Kidney (tissue), 14 donors: ENCODE measurements around the gene TTC28. TPM values are rescaled to one million over a fixed set of nuclear protein-coding genes. Genes with fewer than 3 reads are reported as not detected.

Experiments used
- DNase-seq, 5 donors: peaks; one replicate each; pipeline ENCODE4 v3.0.0-alpha.2; 2013 to 2020
- FAIRE-seq: peaks from 2 replicates; lab custom pipeline; 2012; peaks lifted over from hg19 to GRCh38; lab: Jason Lieb, UNC
- H3K27ac ChIP-seq, 2 donors: one replicate each; pipeline ENCODE4 v1.7.0; 2013; ENCODE audit warnings: low read depth in 2 of 2, low read length in 2 of 2, inconsistent platforms in 1 of 2
- H3K27me3 ChIP-seq: one replicate; pipeline ENCODE4 v1.7.1; 2013; ENCODE audit warnings: low read length, inconsistent platforms; ENCODE audit not compliant: control insufficient read depth, insufficient read depth
- H3K36me3 ChIP-seq, 3 donors: one replicate each; pipeline versions ENCODE4 v1.7.0 to v1.7.1; 2013; ENCODE audit warnings: low read length in 3 of 3, control low read depth in 1 of 3, inconsistent platforms in 1 of 3; ENCODE audit not compliant: insufficient read depth in 3 of 3, control insufficient read depth in 2 of 3
- H3K4me1 ChIP-seq, 3 donors: one replicate each; pipeline versions ENCODE4 v1.7.0 to v1.7.1; 2013; ENCODE audit warnings: low read length in 3 of 3, inconsistent platforms in 1 of 3, low read depth in 1 of 3; ENCODE audit not compliant: control insufficient read depth in 2 of 3, insufficient read depth in 2 of 3
- H3K4me3 ChIP-seq, 3 donors: one replicate each; pipeline versions ENCODE4 v1.7.0 to v1.8.1; 2013; ENCODE audit warnings: low read length in 3 of 3, control low read depth in 1 of 3, inconsistent platforms in 1 of 3
- H3K9ac ChIP-seq, 3 donors: one replicate each; pipeline versions ENCODE4 v1.7.0 to v1.7.1; 2013; ENCODE audit warnings: low read length in 3 of 3, control low read depth in 1 of 3, inconsistent platforms in 1 of 3
- H3K9me3 ChIP-seq, 3 donors: one replicate each; pipeline versions ENCODE4 v1.7.0 to v1.7.1; 2013; ENCODE audit warnings: low read length in 3 of 3, control low read depth in 1 of 3, inconsistent platforms in 1 of 3; ENCODE audit not compliant: control insufficient read depth in 2 of 3, insufficient read depth in 1 of 3
- intact Hi-C: fragments of 100-400 bp; cut with DNase I; formaldehyde crosslinking; loops from one replicate; pipeline ENCODE4 v1.11.1; 2022
- polyA plus RNA-seq: library from polyadenylated mRNA; stranded (reverse); fragments of 350-450 nt; fragmentation: Illumina TruSeq; extraction: RNeasy Lipid Tissue Mini Kit (QIAGEN cat#74804); gene quantifications from one replicate; pipeline ENCODE4 v1.2.3, GENCODE V29; 2014; ENCODE audit warnings: low read depth, low replicate concordance; ENCODE audit not compliant: insufficient read depth
- total RNA-seq: library from RNA; stranded (reverse); fragmentation: NEBNext Ultra II Directional; extraction: Animal tissue kit (Norgen Biotek cat#: 25700); gene quantifications from one replicate; pipeline ENCODE4 v1.2.1, GENCODE V29; 2021
- TF ChIP-seq, protein P1 (sequence below): IDR thresholded peaks from 3 replicates; pipeline ENCODE4 v1.5.1; 2012; ENCODE audit warnings: mild to moderate bottlenecking, moderate library complexity, borderline replicate concordance; ENCODE audit not compliant: insufficient read depth; ENCODE audit errors: extremely low read depth
- donor health status: control.
- donor health status: control.
- donor health status: control.
- donor health status: control.
- donor health status: control.
- donor health status: DM: yes; HTN: yes; CAD: no.
- donor health status: Normal renal cell carcinoma (clear cell type).

Gene TTC28
- total and polyA plus RNA-seq, 2 donors from 2014 or later, result 3.5 to 40.2 TPM

DNA sequence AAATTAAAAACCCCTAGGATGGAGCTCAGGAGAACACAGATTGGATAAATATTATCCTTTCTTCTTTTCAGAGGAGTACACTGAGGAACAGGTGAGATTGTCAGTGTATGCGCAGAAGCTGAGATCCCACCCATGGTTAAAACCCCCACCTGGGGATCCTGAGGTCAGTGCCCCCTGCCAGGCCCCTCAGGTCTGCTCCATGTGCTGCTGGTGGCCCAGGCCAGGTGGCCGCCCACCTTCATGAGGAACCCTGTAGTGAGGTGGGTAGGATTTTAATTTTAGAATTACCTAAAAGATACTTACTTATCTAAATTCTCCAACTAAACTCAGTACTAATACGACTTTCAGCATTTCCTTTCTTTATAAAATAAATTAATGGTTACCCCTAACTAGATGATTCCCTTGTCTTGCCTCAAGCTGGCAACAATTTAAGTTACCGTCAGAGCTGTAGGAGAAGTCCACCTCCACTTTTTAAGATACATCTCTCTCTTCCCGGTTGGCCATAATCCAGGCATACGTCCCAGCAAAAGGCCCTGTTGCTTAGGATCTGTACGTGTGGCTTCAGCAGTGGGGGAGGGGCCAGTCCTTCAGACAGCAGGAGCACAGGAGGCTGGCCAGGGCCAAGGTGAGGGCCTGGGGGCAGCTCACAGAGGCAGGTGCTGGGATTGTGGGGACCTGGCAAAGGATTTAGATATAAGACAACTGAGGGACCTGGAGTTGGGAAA, 699.1 kb downstream of the TTC28 start:
- no peak overlapping the region for H3K9ac ChIP-seq
- H3K36me3 ChIP-seq, result peaks cover 2 to 12% (median 7%) of the 10 kb centered on the region in 3 donors
- no peaks in the 10 kb centered on the region for H3K9me3 ChIP-seq
- DNase-seq (peak in 2 of 5 donors; percentile 23 to 28), FAIRE-seq (no peak)
- no peak overlapping the region for H3K4me3 ChIP-seq
- intact Hi-C loops, result no loop called here
- H3K27me3 ChIP-seq, result no peaks in the 10 kb centered on the region
- no peaks in the 10 kb centered on the region for H3K4me1 ChIP-seq
- TF ChIP-seq, protein P1, sequence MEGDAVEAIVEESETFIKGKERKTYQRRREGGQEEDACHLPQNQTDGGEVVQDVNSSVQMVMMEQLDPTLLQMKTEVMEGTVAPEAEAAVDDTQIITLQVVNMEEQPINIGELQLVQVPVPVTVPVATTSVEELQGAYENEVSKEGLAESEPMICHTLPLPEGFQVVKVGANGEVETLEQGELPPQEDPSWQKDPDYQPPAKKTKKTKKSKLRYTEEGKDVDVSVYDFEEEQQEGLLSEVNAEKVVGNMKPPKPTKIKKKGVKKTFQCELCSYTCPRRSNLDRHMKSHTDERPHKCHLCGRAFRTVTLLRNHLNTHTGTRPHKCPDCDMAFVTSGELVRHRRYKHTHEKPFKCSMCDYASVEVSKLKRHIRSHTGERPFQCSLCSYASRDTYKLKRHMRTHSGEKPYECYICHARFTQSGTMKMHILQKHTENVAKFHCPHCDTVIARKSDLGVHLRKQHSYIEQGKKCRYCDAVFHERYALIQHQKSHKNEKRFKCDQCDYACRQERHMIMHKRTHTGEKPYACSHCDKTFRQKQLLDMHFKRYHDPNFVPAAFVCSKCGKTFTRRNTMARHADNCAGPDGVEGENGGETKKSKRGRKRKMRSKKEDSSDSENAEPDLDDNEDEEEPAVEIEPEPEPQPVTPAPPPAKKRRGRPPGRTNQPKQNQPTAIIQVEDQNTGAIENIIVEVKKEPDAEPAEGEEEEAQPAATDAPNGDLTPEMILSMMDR, result no peak
- H3K27ac ChIP-seq, result no peak overlapping the region

DNA sequence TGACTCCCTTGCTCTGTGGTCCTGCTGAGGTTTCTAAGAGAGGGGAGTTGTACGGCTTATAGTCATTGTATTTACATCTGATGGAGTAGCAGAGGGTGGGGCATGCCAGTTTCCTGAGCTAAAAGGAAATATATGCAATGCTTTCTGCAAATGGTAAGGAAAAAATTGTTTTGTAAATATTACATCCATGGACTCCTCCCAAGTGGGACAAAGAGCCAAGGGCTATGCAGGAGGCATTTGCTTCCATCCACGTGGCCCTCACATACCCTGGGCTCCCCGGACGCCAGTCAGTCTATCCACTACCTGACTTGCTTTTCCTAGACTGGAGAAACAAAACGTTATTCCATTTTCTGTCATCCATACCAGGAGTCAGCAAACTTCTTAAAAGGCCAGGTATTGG, 700.8 kb downstream of the TTC28 start:
- intact Hi-C loops, result no loop called here
- no peak overlapping the region for H3K27ac ChIP-seq

DNA sequence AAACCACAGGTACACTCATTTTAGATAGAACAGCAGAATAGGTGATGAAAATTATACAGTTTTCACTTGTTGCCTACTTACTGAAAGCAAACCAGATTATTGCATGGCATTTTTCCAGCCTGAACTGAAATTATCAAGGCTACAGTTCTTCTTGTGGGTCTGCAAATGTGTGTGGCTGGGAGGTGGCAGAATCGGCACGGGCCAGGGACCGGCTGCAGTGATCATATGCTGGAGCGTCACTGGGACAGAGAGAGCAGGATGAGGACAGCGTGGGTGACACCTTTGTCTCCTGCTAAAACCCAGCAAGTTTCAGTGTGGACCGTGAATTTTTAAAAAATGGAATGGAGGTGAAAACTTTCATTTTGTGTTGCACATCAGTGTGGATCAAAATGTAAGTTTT, 701.3 kb downstream of the TTC28 start:
- no peak overlapping the region for H3K27ac ChIP-seq
- H3K4me3 ChIP-seq, result no peak overlapping the region

More for the DNA sequence above, 700.8 kb downstream of the TTC28 start:
- FAIRE-seq (no peak), DNase-seq (no peak)
- H3K4me3 ChIP-seq, result no peak overlapping the region
- TF ChIP-seq, protein P1, result no peak
- H3K4me1 ChIP-seq, result no peaks in the 10 kb centered on the region
- no peaks in the 10 kb centered on the region for H3K9me3 ChIP-seq
- H3K9ac ChIP-seq, result no peak overlapping the region
- H3K27me3 ChIP-seq, result no peaks in the 10 kb centered on the region
- H3K36me3 ChIP-seq, result peaks cover 2 to 6% (median 4%) of the 10 kb centered on the region in 3 donors

More for the DNA sequence above, 701.3 kb downstream of the TTC28 start:
- no peak overlapping the region for H3K9ac ChIP-seq
- DNase-seq (no peak), FAIRE-seq (no peak)
- TF ChIP-seq, protein P1, result no peak
- no peaks in the 10 kb centered on the region for H3K4me1 ChIP-seq
- H3K36me3 ChIP-seq, result peaks cover 2 to 5% (median 4%) of the 10 kb centered on the region in 3 donors
- H3K27me3 ChIP-seq, result no peaks in the 10 kb centered on the region
- no peaks in the 10 kb centered on the region for H3K9me3 ChIP-seq
- intact Hi-C loops, result no loop called here
